Chondrocyte (in vitro differentiated cells): Measurements from ENCODE around the gene FTO. TPM values are rescaled to one million over a fixed set of nuclear protein-coding genes. Genes with fewer than 3 reads are reported as not detected.

Experiments used
- DNase-seq: peaks from one replicate; pipeline ENCODE4 v3.0.0; 2021; ENCODE audit warnings: mixed read lengths, low spot score
- H3K27ac Mint-ChIP-seq: one replicate; pipeline ENCODE4 v1.8.0; 2021; ENCODE audit warnings: mild to moderate bottlenecking, moderate library complexity, mixed read lengths; ENCODE audit not compliant: unreplicated experiment
- H3K27me3 Mint-ChIP-seq: 2 replicates; pipeline ENCODE4 v1.8.0; 2021; ENCODE audit warnings: low read depth, mixed read lengths
- H3K36me3 Mint-ChIP-seq: 2 replicates; pipeline ENCODE4 v1.8.0; 2021; ENCODE audit warnings: low read depth, mixed read lengths
- H3K4me1 Mint-ChIP-seq: 2 replicates; pipeline ENCODE4 v1.8.0; 2021; ENCODE audit warnings: low read depth, mild to moderate bottlenecking, mixed read lengths
- H3K4me3 Mint-ChIP-seq: one replicate; pipeline ENCODE4 v1.8.0; 2021; ENCODE audit warnings: mild to moderate bottlenecking, moderate library complexity, mixed read lengths; ENCODE audit not compliant: unreplicated experiment
- H3K9me3 Mint-ChIP-seq: 2 replicates; pipeline ENCODE4 v1.8.0; 2021; ENCODE audit warnings: low read depth, mixed read lengths
- total RNA-seq: library from RNA; stranded (reverse); gene quantifications from 3 replicates; pipeline ENCODE4 v1.2.1, GENCODE V29; 2021
- TF ChIP-seq, protein P1 (sequence below): fragments of 200-600 bp; sonication (generic); IDR thresholded peaks from 2 replicates; pipeline ENCODE4 v1.5.0; 2021; ENCODE audit warnings: antibody characterized with exemption, mild to moderate bottlenecking, moderate library complexity

FTO gene
- total RNA-seq, 1 donor from 2014 or later, result 85.7 TPM

DNA sequence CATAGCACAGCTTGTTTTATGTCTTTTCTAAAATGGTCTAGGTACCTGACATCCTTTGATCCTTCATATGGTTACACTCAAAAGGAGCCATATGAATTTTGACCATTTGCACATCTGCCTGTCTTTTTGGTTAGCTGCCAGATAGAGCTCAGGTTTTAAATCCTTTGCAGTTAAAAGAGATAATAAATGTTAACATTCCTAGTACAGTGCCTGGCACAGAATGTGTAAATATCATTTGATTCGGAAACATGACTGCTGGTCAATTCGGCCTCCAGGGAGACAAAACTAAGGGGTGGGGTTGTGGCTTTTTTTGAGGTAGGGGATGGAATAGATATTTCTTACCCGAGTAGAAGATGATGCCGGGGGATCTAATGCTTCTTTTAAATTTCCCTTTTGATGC, 64.2 kb downstream of the FTO start:
- Mint-ChIP-seq H3K36me3 (no peaks in the 10 kb centered on the region), H3K27ac (peak overlapping the region; percentile 87), H3K4me1 (peaks cover 11% of the 10 kb centered on the region), H3K27me3 (no peaks in the 10 kb centered on the region), H3K9me3 (no peaks in the 10 kb centered on the region), H3K4me3 (peak overlapping the region; percentile 5)
- DNase-seq, result no peak
- TF ChIP-seq, protein P1, sequence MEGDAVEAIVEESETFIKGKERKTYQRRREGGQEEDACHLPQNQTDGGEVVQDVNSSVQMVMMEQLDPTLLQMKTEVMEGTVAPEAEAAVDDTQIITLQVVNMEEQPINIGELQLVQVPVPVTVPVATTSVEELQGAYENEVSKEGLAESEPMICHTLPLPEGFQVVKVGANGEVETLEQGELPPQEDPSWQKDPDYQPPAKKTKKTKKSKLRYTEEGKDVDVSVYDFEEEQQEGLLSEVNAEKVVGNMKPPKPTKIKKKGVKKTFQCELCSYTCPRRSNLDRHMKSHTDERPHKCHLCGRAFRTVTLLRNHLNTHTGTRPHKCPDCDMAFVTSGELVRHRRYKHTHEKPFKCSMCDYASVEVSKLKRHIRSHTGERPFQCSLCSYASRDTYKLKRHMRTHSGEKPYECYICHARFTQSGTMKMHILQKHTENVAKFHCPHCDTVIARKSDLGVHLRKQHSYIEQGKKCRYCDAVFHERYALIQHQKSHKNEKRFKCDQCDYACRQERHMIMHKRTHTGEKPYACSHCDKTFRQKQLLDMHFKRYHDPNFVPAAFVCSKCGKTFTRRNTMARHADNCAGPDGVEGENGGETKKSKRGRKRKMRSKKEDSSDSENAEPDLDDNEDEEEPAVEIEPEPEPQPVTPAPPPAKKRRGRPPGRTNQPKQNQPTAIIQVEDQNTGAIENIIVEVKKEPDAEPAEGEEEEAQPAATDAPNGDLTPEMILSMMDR, result no peak

DNA sequence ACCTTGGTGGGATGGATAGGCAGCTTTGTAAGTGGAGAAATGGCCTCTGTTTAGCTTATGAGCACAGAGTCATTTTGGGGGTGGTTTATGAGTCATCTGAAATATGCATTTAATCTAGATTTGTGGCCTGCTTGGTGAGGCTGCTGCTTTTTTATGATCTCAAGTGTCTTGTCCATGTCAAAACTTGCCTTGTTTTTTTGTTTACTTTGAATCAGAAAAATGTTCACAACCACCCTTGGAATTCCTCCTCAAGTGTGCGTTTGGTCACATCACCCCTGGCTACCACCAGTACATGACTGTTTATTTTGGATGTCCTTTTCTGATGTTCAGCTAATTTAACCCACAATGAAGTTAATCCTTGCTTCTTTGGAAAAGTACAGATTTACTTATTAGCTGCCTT, 64.6 kb downstream of the FTO start:
- Mint-ChIP-seq H3K4me3 (peak overlapping the region; percentile 5), H3K27ac (peak overlapping the region; percentile 87), H3K27me3 (no peaks in the 10 kb centered on the region)

DNA sequence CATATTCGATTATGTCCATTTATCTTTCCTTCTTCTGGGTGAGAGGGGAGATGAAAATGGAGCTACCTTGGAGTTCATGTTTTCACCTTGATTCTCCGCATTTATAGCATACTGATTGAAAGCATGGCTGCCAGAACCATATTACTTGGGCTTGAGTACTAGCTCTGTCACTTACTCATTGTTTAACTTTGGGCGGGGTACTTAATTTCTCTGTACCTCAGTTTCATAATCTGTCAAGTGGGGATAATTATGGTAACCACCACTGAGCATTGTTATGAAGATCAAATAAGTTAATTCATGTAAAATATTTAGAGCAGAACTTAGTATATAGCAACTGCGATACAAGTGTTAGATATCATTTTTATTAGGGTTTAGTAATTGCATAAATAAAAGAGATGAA, 65.2 kb downstream of the FTO start:
- Mint-ChIP-seq H3K4me1 (peaks cover 11% of the 10 kb centered on the region), H3K4me3 (no peak overlapping the region), H3K27ac (peak overlapping the region; percentile 87), H3K36me3 (no peaks in the 10 kb centered on the region), H3K9me3 (no peaks in the 10 kb centered on the region), H3K27me3 (no peaks in the 10 kb centered on the region)
- TF ChIP-seq, protein P1, result no peak
- no peak for DNase-seq

More for the DNA sequence above, 64.6 kb downstream of the FTO start:
- peaks cover 11% of the 10 kb centered on the region for H3K4me1 Mint-ChIP-seq
- TF ChIP-seq, protein P1, result no peak
- no peaks in the 10 kb centered on the region for H3K36me3 Mint-ChIP-seq
- no peaks in the 10 kb centered on the region for H3K9me3 Mint-ChIP-seq
- DNase-seq, result no peak

DNA sequence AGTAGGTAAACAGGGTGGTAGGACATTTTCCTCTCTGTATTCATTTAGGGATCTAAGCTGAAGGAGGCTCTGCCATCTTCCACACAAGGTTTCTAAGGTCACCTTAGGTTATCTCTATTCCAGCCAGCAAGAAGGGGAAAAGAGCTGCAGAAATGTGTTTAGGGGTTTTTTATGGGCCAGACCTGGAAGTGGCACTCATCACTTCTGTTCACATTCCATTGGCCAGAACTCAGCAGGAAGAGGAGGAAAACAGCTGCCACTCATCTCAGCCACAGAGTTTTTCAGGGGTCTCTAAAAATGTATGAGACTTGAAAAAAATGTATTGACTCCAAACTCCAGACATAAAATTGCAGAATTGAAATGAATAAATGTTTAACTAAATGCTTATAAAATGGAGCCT, 65.8 kb downstream of the FTO start:
- Mint-ChIP-seq H3K27ac (peak overlapping the region; percentile 72), H3K27me3 (no peaks in the 10 kb centered on the region), H3K9me3 (no peaks in the 10 kb centered on the region), H3K4me3 (no peak overlapping the region), H3K36me3 (no peaks in the 10 kb centered on the region), H3K4me1 (peaks cover 11% of the 10 kb centered on the region)
- TF ChIP-seq, protein P1, result no peak
- no peak for DNase-seq

DNA sequence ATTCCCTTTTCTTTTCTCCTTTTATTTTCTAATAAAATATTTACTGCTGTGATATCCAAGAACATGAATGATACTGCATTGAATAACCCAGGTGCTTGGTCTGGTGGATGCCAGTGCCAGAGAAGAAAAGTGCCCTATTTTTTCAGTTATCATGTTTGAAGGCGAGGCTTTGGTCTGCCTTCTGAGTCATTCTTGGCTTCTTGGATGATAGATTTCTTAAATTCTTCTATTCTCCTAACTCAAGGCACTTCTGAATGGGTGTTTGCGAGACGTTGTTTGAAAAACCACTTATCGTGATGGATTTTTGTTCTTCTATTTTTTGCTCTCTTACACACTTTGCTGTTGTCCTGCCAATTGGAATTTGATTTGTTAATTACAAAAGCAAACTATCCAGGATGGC, 66.7 kb downstream of the FTO start:
- no peak for DNase-seq
- Mint-ChIP-seq H3K36me3 (no peaks in the 10 kb centered on the region), H3K4me1 (peaks cover 9% of the 10 kb centered on the region), H3K27ac (peak overlapping the region; percentile 18), H3K27me3 (no peaks in the 10 kb centered on the region), H3K4me3 (no peak overlapping the region), H3K9me3 (no peaks in the 10 kb centered on the region)
- TF ChIP-seq, protein P1, result no peak
